DMS53 treated with DMSO at 0.1 percent for 48 hours (cell line): ENCODE data around the gene OR5K2.

ENCODE experiments used
- DNase-seq: peaks from one replicate; lab custom pipeline; 2025; ENCODE audit not compliant: unreplicated experiment; lab: John Stamatoyannopoulos, UW

The OR5K2 gene

GRCh38 chr3:98521897-98522543 is 24.5 kb downstream of the OR5K2 start:
- DNase-seq, result peak; percentile 6

DNA sequence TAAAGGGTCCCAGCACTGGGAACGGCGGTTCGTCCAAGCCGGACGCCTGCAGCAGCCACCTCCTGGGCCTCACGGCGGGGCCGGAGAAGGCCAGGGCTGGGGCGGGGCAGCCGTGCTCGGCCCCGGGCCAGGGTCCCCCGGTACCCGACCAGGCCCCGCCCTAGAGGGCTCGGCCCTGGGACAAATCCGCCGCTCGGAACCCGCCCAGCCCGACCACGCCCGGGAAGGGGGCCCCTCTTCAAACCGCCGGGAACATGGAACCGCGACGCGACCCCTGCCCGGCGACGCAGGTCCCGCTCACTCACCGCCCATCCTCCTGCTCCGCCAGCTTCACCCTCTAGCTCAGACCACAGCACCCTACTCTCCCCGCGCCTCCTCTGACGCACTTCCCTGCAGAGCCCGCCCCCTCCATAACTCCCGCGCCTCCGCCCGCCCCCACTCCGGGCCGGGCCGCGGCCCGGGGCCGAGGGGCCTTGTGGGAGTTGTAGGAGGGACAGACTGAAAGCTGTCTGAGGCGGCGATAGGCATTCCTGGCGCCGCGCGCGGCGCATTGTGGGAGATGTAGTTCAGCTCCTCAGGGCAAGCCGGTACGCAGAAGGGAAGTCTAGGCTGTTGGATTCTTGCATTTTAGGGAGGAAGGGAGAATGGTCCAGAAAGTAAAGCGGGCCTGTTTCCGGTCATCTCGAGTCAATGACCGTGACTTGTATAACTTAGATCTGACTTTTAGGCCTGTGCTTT is 25.2 kb downstream of the OR5K2 start, which contains the start of gene CLDND1:
Gene CLDND1, minus strand, starts transcription at position 359 of the 738 bp plus-strand sequence. CDS start 1,478 bp downstream, outside the sequence.
- DNase-seq, result peak; percentile 80

DNA sequence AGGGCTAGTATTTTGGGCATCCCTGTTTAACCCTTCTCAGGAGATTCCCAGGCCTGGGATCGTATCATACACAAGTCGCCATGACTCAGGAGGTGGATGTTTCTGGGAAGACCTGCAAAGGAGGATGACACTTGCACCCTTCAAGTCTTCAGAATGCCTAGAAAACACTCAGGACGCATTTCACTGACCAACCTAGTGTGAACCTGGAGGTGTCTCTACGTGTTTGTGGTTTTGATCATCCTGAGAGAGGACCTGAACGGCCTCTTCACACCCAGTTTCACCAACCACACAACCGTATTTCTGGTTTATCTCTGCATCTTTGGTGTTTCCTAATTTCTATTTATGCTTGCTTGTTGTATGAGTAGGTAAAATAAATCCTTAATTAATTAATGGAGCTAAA is 28.0 kb downstream of the OR5K2 start:
- DNase-seq, result no peak

- no peak for DNase-seq
These were observed 31.2 kb downstream of the OR5K2 start for GRCh38 chr3:98528474-98529346.

DNA sequence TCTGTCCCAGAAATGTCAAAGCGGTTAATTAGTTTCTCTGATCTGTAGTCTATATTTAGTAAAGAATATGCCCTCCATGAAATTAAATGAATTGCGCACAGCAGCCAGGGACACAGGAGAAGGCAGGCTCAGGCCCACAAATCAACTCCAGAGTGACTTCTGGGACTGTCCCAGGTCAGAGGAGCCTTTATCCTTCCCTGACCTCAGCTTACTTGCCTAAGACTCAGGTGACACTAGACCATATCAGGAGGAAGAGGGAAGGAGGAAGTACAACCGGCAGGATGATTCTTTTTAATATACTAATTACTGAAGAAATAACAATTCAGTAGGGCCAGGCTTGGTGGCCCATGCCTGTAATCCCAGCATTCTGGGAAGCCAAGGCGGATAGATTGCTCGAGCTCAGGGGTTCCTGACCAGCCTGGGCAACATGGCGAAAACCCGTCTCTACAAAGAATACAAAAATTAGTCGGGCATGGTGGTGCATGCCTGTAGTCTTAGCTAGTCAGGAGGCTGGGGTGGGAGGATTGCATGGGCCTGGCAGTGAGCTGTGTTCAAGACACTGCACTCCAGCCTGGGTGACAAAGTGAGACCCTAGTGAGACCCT is 32.5 kb downstream of the OR5K2 start:
- no peak for DNase-seq

- no peak for DNase-seq
These were observed 33.2 kb downstream of the OR5K2 start for GRCh38 chr3:98530676-98531075.

DNA sequence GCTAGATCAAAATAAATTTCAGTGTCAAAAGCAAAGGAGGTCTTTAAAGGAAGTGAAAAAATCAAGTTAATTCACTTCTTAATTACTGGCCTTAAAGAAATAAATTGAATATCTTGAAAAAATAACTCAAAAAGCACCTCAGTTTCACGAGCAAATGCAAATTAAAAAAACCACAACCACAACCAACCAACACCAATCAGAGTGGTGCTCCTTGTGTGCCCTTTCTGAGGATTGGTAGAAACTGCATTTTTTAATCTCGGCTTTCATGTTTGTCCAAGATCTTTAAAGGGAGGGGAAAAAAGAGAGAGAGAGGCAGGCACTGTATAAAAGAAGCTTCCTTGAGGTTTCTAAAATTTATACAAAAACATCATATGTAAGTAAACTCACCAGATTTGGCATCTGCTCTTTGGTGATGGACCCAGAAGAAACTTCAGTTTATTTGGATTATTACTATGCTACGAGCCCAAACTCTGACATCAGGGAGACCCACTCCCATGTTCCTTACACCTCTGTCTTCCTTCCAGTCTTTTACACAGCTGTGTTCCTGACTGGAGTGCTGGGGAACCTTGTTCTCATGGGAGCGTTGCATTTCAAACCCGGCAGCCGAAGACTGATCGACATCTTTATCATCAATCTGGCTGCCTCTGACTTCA is 34.3 kb downstream of the OR5K2 start, which contains the start of gene GPR15:
Gene GPR15, plus strand, starts transcription at position 357 of the 653 bp plus-strand sequence. Its CDS starts 56 bp downstream, at position 413.
- DNase-seq, result no peak

- no peak for DNase-seq
These were observed 34.8 kb downstream of the OR5K2 start for GRCh38 chr3:98532275-98532637.

GRCh38 chr3:98532709-98533571 is 35.5 kb downstream of the OR5K2 start:
- no peak for DNase-seq

DNA sequence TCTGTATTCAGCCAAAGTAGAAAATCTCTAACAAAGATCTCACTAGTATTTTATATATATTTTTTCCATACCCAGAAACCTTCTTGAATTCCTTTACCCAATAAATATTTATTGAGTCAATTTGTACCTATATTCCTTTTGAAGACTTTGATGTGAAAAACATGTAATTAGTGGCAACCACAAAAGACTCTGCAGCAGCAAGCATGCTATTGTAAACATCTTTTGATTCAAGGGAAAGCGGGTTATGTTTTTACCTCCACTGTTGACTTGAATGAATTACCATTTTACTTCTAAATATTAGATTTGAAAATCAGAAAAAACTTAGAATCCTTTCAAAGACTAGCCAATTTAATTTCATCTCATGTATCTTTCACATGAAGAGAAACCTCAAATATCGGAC is 36.7 kb downstream of the OR5K2 start:
- DNase-seq, result no peak

DNA sequence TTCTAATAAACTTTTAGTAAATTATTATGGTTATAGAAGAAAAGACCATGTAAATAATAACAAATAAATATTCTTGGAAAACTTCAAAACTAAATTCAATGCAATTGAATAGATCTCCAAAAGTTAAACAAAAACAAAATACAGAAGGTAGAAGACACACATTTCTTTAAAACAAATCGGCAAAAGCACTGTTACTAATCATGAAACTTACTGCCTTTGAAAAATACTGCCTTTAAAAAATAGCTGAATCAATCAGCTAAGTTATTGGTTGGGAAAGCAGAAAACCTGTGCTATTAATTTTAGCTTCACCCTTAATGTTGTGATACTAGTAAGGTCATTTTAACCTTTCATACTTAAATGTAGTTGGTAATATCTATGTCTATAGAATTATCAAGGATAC is 37.3 kb downstream of the OR5K2 start:
- DNase-seq, result no peak

- no peak for DNase-seq
These were observed 39.1 kb downstream of the OR5K2 start for GRCh38 chr3:98536456-98537017.

GRCh38 chr3:98540346-98540745 is 42.9 kb downstream of the OR5K2 start:
- DNase-seq, result no peak

DNA sequence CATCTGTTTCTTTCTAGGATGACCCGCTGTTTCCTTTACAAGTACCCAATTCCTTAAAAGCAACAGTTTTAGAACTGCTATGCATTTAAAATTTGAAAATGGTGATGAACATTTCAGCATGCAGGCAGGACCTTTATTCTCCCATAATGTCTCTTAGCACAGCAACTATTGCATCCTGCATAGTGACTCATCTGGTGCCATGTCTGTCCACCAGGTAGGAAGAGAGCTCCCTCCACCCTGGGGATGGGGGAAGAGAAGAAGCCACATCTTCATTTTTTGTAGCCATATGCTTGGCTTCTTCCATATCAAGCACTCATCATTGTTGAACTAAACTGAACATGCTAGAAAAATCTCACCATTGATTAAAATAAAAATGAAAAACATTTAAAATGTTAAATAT is 44.2 kb downstream of the OR5K2 start:
- DNase-seq, result no peak

DNA sequence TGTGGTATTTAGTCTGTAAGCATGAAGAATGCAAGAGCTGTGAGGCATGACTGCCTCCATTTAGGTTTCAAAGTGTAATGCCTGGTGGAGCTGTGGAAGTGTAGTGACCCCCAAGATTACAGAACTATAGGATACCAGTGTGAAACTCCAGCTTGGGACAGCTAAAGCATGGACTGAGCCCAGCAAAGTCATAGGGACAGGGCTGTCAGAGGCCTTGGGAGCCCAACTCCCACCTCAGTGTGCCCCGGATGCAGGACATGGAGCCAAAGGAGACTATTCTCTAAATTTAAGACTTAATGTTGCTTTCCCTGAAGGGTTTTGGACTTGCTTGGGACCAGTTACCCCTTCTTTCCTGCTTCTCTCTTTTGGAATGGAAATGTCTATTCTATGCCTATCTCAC is 45.1 kb downstream of the OR5K2 start:
- DNase-seq, result no peak

DNA sequence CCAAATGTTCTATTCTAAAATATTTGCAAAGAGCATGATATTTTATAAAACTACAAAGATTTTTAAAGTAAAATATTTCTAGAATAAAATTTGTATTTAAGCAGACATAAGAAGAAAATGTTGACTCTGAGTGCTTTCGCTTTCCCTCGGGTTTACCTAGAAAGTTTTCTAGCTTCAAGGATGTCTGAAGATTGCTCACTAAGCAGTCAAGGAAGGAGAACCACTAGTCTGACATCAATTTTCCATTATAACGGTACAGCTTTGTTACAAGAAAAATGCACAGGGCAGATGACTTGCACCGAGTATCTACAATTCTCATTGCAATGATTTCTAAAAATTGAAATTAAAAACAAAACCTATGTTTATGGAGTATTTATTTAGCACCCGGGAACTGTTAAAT is 48.5 kb downstream of the OR5K2 start:
- no peak for DNase-seq
